HepG2 (cell line): ENCODE data around the gene FBXO24. TPM values are rescaled to one million over a fixed set of nuclear protein-coding genes. Genes with fewer than 3 reads are reported as not detected.

Experiments
- AGO1 ChIP-seq: fragments of 200-400 bp; formaldehyde crosslinking; IDR thresholded peaks from 2 replicates; pipeline ENCODE4 v1.6.1; 2017; ENCODE audit warnings: mild to moderate bottlenecking, low read depth, low read length, moderate library complexity; ENCODE audit not compliant: poor library complexity, severe bottlenecking
- HNRNPH1 ChIP-seq: fragments of 200-400 bp; formaldehyde crosslinking; optimal IDR thresholded peaks from 2 replicates; pipeline ENCODE3; 2017; ENCODE audit warnings: mild to moderate bottlenecking, low read depth, low read length
- JUND ChIP-seq: sonication (generic); formaldehyde crosslinking; IDR thresholded peaks from 2 replicates; pipeline ENCODE4 v1.8.0; 2022; ENCODE audit warnings: mild to moderate bottlenecking, missing genetic modification reagents
- KLF15 ChIP-seq: sonication (generic); formaldehyde crosslinking; IDR thresholded peaks from 2 replicates; pipeline ENCODE4 v1.8.1; 2023; ENCODE audit warnings: borderline replicate concordance, mild to moderate bottlenecking, inconsistent platforms, missing genetic modification reagents, mixed read lengths
- MEIS2 ChIP-seq: sonication (generic); formaldehyde crosslinking; IDR thresholded peaks from 2 replicates; pipeline ENCODE4 v1.9.0; 2021; ENCODE audit warnings: mild to moderate bottlenecking, missing genetic modification reagents
- POLR2G ChIP-seq: fragments of 200-400 bp; formaldehyde crosslinking; IDR thresholded peaks from 2 replicates; pipeline ENCODE4 v1.6.1; 2018; ENCODE audit warnings: mild to moderate bottlenecking, low read depth, low read length, moderate library complexity
- TCF12 ChIP-seq, 2 experiments: fragments of 450-650 bp in 1 of 2; sonication (generic) in 1 of 2; formaldehyde crosslinking in 1 of 2; IDR thresholded peaks; 2 replicates each; pipeline versions ENCODE4 v1.6.1 to v1.8.0; 2017 to 2022; ENCODE audit warnings: antibody characterized with exemption in 1 of 2, mild to moderate bottlenecking in 1 of 2, missing genetic modification reagents in 1 of 2, moderate library complexity in 1 of 2
- ZFP82 ChIP-seq: sonication (generic); formaldehyde crosslinking; IDR thresholded peaks from 2 replicates; pipeline ENCODE4 v1.5.1; 2020; ENCODE audit warnings: mild to moderate bottlenecking, missing genetic modification reagents, borderline replicate concordance
- ZNF124 ChIP-seq: sonication (generic); formaldehyde crosslinking; IDR thresholded peaks from 2 replicates; pipeline ENCODE4 v1.4.0; 2020; ENCODE audit warnings: missing genetic modification reagents
- ZNF235 ChIP-seq: sonication (generic); formaldehyde crosslinking; IDR thresholded peaks from 2 replicates; pipeline ENCODE4 v1.8.1; 2023; ENCODE audit warnings: mild to moderate bottlenecking, missing genetic modification reagents, borderline replicate concordance
- ZNF574 ChIP-seq: sonication (generic); formaldehyde crosslinking; IDR thresholded peaks from 2 replicates; pipeline ENCODE4 v1.4.0; 2020; ENCODE audit warnings: missing genetic modification reagents
- polyA plus RNA-seq, 8 experiments: library from polyadenylated mRNA; depleted of rRNA in 3 of 8; stranded (reverse) in 7 of 8; unstranded in 1 of 8; fragments of >200 nt; fragmentation: Illumina TruSeq in 4 of 8; extraction: Trizol in 4 of 8; gene quantifications; 2 replicates each; pipeline versions ENCODE4 v1.2.1 to v1.2.3, GENCODE V29; 2011 to 2016; ENCODE audit warnings: low read depth in 4 of 8, missing spikeins in 1 of 8, mixed read lengths in 1 of 8; ENCODE audit not compliant: insufficient read depth in 1 of 8
- total RNA-seq, 5 experiments: library from RNA; depleted of rRNA; stranded (reverse); fragments of >200 nt; fragmentation: Illumina TruSeq; extraction: Trizol; gene quantifications; 2 replicates each; pipeline ENCODE4 v1.2.3, GENCODE V29; 2016; ENCODE audit warnings: low read depth in 1 of 5
- TF ChIP-seq, protein P1 (sequence below): sonication (generic); formaldehyde crosslinking; IDR thresholded peaks from 2 replicates; pipeline ENCODE4 v1.4.0; 2020; ENCODE audit warnings: missing genetic modification reagents, borderline replicate concordance
- TF ChIP-seq, protein P2 (sequence below): sonication (generic); formaldehyde crosslinking; IDR thresholded peaks from 2 replicates; pipeline ENCODE4 v1.5.1; 2020; ENCODE audit warnings: mild to moderate bottlenecking, moderate library complexity, missing genetic modification reagents
- TF ChIP-seq, protein P3 (sequence below): sonication (generic); formaldehyde crosslinking; IDR thresholded peaks from 2 replicates; pipeline ENCODE4 v1.5.0; 2020; ENCODE audit warnings: missing genetic modification reagents, mild to moderate bottlenecking, borderline replicate concordance
- TF ChIP-seq, protein P4 (sequence below): sonication (generic); formaldehyde crosslinking; IDR thresholded peaks from 2 replicates; pipeline ENCODE4 v1.8.0; 2022; ENCODE audit warnings: mild to moderate bottlenecking, missing genetic modification reagents; ENCODE audit not compliant: insufficient replicate concordance

The FBXO24 gene
- total and polyA plus RNA-seq, 2 of the 13 experiments (the other 11 are each of a cell fraction or from before 2014, with no cell fraction given), result 0.20 to 0.55 TPM

DNA sequence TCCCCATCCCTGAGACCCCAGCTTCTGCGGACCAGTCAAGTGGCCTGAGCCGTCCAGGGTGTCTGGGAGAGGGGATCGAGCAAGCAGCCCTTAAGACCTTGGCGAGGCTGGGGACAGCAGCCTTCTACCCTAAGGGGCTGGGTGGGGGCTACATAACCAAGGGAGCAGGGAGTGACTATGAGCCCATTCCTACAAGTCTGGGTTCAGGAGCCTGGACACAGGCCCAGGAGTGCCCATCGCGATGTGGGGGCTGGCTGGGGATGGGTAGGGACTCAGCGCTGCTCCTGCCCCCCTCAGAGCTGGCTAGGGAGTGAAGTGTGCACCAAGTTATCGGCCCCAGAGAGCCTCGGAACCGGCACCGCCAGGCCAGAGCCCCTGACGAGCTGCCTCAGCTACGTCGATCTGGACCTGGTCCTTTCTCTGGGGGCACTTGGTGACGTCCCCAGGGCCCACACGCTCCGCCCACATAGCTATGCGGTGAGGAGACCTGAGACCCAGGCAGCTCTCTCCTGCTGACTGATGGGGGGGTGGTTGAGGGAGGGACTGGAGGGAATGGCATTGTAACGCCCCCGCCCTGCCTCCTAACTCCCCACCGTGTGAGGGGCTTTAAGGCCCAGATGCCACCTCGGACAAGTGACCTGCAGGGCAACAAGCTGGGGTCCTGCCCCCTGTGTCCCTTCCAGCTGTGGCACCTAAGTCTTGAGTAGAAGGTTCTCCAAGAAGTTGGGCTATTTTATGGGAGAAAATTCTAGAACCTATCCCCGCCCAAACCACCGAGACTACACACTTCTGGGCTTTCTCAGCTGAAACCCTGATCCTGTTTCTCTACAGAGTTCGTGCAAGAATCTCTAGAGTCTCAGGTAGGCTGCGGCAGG is 14.9 kb upstream of the FBXO24 start (continued):
- TF ChIP-seq, protein P1, sequence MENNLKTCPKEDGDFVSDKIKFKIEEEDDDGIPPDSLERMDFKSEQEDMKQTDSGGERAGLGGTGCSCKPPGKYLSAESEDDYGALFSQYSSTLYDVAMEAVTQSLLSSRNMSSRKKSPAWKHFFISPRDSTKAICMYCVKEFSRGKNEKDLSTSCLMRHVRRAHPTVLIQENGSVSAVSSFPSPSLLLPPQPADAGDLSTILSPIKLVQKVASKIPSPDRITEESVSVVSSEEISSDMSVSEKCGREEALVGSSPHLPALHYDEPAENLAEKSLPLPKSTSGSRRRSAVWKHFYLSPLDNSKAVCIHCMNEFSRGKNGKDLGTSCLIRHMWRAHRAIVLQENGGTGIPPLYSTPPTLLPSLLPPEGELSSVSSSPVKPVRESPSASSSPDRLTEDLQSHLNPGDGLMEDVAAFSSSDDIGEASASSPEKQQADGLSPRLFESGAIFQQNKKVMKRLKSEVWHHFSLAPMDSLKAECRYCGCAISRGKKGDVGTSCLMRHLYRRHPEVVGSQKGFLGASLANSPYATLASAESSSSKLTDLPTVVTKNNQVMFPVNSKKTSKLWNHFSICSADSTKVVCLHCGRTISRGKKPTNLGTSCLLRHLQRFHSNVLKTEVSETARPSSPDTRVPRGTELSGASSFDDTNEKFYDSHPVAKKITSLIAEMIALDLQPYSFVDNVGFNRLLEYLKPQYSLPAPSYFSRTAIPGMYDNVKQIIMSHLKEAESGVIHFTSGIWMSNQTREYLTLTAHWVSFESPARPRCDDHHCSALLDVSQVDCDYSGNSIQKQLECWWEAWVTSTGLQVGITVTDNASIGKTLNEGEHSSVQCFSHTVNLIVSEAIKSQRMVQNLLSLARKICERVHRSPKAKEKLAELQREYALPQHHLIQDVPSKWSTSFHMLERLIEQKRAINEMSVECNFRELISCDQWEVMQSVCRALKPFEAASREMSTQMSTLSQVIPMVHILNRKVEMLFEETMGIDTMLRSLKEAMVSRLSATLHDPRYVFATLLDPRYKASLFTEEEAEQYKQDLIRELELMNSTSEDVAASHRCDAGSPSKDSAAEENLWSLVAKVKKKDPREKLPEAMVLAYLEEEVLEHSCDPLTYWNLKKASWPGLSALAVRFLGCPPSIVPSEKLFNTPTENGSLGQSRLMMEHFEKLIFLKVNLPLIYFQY (CRISPR knock-in tag), result peak; percentile 81; the same call in 1 of the 2 replicates
- TF ChIP-seq ZFP82 (no peak), HNRNPH1 (peak; percentile 96), TCF12 (IDR thresholded peaks at IDR 0.05) (no peak), TCF12 (CRISPR knock-in tag; IDR thresholded peaks at IDR 0.05) (peak; percentile 68; the same call in 1 of the 2 replicates), ZNF124 (no peak), ZNF574 (CRISPR knock-in tag) (0 out of 2 replicates have a peak, but pooled peaks have one; percentile 17), POLR2G (peak; percentile 69), AGO1 (peak; percentile 100), JUND (CRISPR knock-in tag) (no peak), KLF15 (0 out of 2 replicates have a peak, but pooled peaks have one; percentile 27), ZNF235 (0 out of 2 replicates have a peak, but pooled peaks have one; percentile 46), MEIS2 (CRISPR knock-in tag) (0 out of 2 replicates have a peak, but pooled peaks have one; percentile 37)
- TF ChIP-seq, protein P2, sequence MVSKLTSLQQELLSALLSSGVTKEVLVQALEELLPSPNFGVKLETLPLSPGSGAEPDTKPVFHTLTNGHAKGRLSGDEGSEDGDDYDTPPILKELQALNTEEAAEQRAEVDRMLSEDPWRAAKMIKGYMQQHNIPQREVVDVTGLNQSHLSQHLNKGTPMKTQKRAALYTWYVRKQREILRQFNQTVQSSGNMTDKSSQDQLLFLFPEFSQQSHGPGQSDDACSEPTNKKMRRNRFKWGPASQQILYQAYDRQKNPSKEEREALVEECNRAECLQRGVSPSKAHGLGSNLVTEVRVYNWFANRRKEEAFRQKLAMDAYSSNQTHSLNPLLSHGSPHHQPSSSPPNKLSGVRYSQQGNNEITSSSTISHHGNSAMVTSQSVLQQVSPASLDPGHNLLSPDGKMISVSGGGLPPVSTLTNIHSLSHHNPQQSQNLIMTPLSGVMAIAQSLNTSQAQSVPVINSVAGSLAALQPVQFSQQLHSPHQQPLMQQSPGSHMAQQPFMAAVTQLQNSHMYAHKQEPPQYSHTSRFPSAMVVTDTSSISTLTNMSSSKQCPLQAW (CRISPR knock-in tag), result peak; percentile 23; the same call in 1 of the 2 replicates
- TF ChIP-seq, protein P3, sequence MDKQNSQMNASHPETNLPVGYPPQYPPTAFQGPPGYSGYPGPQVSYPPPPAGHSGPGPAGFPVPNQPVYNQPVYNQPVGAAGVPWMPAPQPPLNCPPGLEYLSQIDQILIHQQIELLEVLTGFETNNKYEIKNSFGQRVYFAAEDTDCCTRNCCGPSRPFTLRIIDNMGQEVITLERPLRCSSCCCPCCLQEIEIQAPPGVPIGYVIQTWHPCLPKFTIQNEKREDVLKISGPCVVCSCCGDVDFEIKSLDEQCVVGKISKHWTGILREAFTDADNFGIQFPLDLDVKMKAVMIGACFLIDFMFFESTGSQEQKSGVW (CRISPR knock-in tag), result peak; percentile 46; the same call in 1 of the 2 replicates
- TF ChIP-seq, protein P4, sequence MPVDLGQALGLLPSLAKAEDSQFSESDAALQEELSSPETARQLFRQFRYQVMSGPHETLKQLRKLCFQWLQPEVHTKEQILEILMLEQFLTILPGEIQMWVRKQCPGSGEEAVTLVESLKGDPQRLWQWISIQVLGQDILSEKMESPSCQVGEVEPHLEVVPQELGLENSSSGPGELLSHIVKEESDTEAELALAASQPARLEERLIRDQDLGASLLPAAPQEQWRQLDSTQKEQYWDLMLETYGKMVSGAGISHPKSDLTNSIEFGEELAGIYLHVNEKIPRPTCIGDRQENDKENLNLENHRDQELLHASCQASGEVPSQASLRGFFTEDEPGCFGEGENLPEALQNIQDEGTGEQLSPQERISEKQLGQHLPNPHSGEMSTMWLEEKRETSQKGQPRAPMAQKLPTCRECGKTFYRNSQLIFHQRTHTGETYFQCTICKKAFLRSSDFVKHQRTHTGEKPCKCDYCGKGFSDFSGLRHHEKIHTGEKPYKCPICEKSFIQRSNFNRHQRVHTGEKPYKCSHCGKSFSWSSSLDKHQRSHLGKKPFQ, result peak; percentile 32
